ENCODE results near the gene ACSL4.

The ACSL4 gene

GRCh38 chrX:109773374-109773773 lies 40.3 kb upstream of the ACSL4 start:
- TF ChIP-seq CTCF (IDR thresholded peaks at IDR 0.05; ENCODE audit: low read depth, low read length): no peak
- H3K4me3 ChIP-seq (ENCODE audit: low read depth, low read length): no peak overlapping the region

- no peak overlapping the region for H3K4me3 ChIP-seq (ENCODE audit: low read depth, low read length)
- no peak for TF ChIP-seq CTCF (IDR thresholded peaks at IDR 0.05; ENCODE audit: low read depth, low read length)
These were observed 37.7 kb upstream of the ACSL4 start for GRCh38 chrX:109770780-109771179.

- TF ChIP-seq CTCF (IDR thresholded peaks at IDR 0.05; ENCODE audit: low read depth, low read length): no peak
- H3K4me3 ChIP-seq (ENCODE audit: low read depth, low read length): no peak overlapping the region
These were observed 27.8 kb upstream of the ACSL4 start for GRCh38 chrX:109760922-109761250.

- no peak for TF ChIP-seq CTCF (IDR thresholded peaks at IDR 0.05; ENCODE audit: low read depth, low read length)
- H3K4me3 ChIP-seq (ENCODE audit: low read depth, low read length): no peak overlapping the region
These were observed 27.3 kb upstream of the ACSL4 start for GRCh38 chrX:109760209-109760921.

GRCh38 chrX:109753256-109753655 lies 20.2 kb upstream of the ACSL4 start:
- H3K4me3 ChIP-seq (ENCODE audit: low read depth, low read length): no peak overlapping the region
- TF ChIP-seq CTCF (IDR thresholded peaks at IDR 0.05; ENCODE audit: low read depth, low read length): no peak

- H3K4me3 ChIP-seq (ENCODE audit: low read depth, low read length): no peak overlapping the region
- TF ChIP-seq CTCF (IDR thresholded peaks at IDR 0.05; ENCODE audit: low read depth, low read length): no peak
These were observed 18.6 kb upstream of the ACSL4 start for GRCh38 chrX:109751698-109752097.

- no peak overlapping the region for H3K4me3 ChIP-seq (ENCODE audit: low read depth, low read length)
- TF ChIP-seq CTCF (IDR thresholded peaks at IDR 0.05; ENCODE audit: low read depth, low read length): no peak
These were observed 16.1 kb upstream of the ACSL4 start for GRCh38 chrX:109749207-109749606.
